Lower lobe of right lung (tissue), 2 donors: ENCODE results near the gene PCDH9. TPM values are rescaled to one million over a fixed set of nuclear protein-coding genes. Genes with fewer than 3 reads are reported as not detected.

Experiments
- ATAC-seq, 2 donors: fragments of 200-7000 bp; cut with Tn5 transposase; one replicate each; pipeline ENCODE4 v1.9.1; 2020 to 2022; ENCODE audit warnings: mild to moderate bottlenecking in 2 of 2, moderate library complexity in 2 of 2
- DNase-seq: peaks from one replicate; pipeline ENCODE4 v3.0.0-alpha.2; 2020
- H3K27ac ChIP-seq: fragments of 200-600 bp; one replicate; pipeline ENCODE4 v1.8.0; 2022
- H3K27me3 ChIP-seq: fragments of 200-600 bp; one replicate; pipeline ENCODE4 v1.8.0; 2022; ENCODE audit warnings: low read depth
- H3K36me3 ChIP-seq: fragments of 200-600 bp; one replicate; pipeline ENCODE4 v1.8.0; 2022; ENCODE audit warnings: mild to moderate bottlenecking
- H3K4me1 ChIP-seq: fragments of 200-600 bp; one replicate; pipeline ENCODE4 v1.8.0; 2022
- H3K4me3 ChIP-seq: fragments of 200-600 bp; one replicate; pipeline ENCODE4 v1.8.0; 2022; ENCODE audit warnings: mild to moderate bottlenecking
- H3K9me3 ChIP-seq: fragments of 200-600 bp; one replicate; pipeline ENCODE4 v1.8.0; 2022
- intact Hi-C: fragments of 100-400 bp; cut with DNase I; formaldehyde crosslinking; loops from one replicate; pipeline ENCODE4 v1.11.0; 2022
- total RNA-seq: library from RNA; stranded (reverse); fragmentation: NEBNext Ultra II Directional; extraction: Animal tissue kit (Norgen Biotek cat#: 25700); gene quantifications from one replicate; pipeline ENCODE4 v1.2.1, GENCODE V29; 2021
- TF ChIP-seq, protein P1 (sequence below): fragments of 200-600 bp; IDR thresholded peaks from one replicate; pipeline ENCODE4 v1.8.0; 2022; ENCODE audit warnings: antibody characterized with exemption, mild to moderate bottlenecking
- donor health status: DM: no; HTN: yes; CAD: no; lungs with severe emphysema.

Gene PCDH9
- total RNA-seq, 1 donor from 2014 or later: 8.9 TPM

DNA sequence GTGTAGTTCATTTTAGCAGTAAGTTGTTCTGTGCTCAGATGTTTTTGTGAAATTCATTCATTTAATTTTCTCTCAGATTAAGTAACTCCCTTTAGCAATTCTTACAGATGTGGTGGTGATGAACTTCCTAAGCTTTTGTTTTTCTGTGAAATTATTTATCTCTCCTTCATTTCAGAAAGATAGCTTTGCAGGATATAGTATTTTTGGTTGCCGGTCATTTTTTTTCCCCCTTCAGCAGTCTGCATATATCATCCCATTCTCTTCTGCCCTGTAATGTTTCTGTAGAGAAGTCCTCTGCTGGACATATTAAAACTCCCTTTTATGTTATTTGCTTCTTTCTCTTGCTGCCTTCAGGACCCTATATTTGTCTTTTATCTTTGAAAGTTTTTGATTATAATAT is 470.2 kb downstream of the PCDH9 start:
- TF ChIP-seq, protein P1, sequence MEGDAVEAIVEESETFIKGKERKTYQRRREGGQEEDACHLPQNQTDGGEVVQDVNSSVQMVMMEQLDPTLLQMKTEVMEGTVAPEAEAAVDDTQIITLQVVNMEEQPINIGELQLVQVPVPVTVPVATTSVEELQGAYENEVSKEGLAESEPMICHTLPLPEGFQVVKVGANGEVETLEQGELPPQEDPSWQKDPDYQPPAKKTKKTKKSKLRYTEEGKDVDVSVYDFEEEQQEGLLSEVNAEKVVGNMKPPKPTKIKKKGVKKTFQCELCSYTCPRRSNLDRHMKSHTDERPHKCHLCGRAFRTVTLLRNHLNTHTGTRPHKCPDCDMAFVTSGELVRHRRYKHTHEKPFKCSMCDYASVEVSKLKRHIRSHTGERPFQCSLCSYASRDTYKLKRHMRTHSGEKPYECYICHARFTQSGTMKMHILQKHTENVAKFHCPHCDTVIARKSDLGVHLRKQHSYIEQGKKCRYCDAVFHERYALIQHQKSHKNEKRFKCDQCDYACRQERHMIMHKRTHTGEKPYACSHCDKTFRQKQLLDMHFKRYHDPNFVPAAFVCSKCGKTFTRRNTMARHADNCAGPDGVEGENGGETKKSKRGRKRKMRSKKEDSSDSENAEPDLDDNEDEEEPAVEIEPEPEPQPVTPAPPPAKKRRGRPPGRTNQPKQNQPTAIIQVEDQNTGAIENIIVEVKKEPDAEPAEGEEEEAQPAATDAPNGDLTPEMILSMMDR: no peak
- Histone ChIP-seq H3K4me3 (no peak overlapping the region), H3K4me1 (no peaks in the 10 kb centered on the region), H3K9me3 (peaks cover 20% of the 10 kb centered on the region), H3K36me3 (no peaks in the 10 kb centered on the region), H3K27ac (no peak overlapping the region), H3K27me3 (no peaks in the 10 kb centered on the region)
- DNase-seq: no peak
- intact Hi-C loops: no loop called here
- ATAC-seq: no peak

- intact Hi-C loops: no loop called here
- Histone ChIP-seq H3K36me3 (no peaks in the 10 kb centered on the region), H3K27ac (no peak overlapping the region), H3K9me3 (no peaks in the 10 kb centered on the region), H3K4me3 (no peak overlapping the region), H3K4me1 (no peaks in the 10 kb centered on the region), H3K27me3 (no peaks in the 10 kb centered on the region)
- DNase-seq (no peak), ATAC-seq (no peak)
- TF ChIP-seq, protein P1: no peak
Observed at GRCh38 chr13:66751691-66752090, 478.4 kb downstream of the PCDH9 start.

GRCh38 chr13:66748712-66749111 is 481.4 kb downstream of the PCDH9 start:
- H3K36me3 ChIP-seq: no peaks in the 10 kb centered on the region
- no peaks in the 10 kb centered on the region for H3K4me1 ChIP-seq
- no peak for DNase-seq
- H3K27me3 ChIP-seq: no peaks in the 10 kb centered on the region
- H3K9me3 ChIP-seq: no peaks in the 10 kb centered on the region
- TF ChIP-seq, protein P1: no peak
- ATAC-seq: no peak
- H3K27ac ChIP-seq: no peak overlapping the region
- H3K4me3 ChIP-seq: no peak overlapping the region
- intact Hi-C loops: no loop called here

DNA sequence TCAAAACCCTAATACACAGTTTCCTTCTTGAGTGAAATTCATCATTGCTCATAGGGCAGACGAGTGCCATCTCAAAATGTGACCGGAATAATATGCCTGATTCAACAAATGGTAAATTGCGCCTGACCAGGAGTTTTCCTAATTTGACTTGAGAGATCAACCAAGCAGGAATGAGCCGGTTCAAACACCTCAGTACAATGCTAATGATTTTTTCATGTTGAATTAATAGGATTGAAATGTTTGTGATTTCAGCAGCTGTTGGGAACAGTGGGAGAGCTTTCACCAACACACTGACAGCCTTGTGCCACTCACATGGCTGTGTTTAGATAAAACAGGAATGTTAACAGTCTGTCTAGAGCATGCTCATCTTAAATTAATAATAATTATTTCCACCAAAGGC is 484.8 kb downstream of the PCDH9 start:
- no peaks in the 10 kb centered on the region for H3K27me3 ChIP-seq
- no peak overlapping the region for H3K27ac ChIP-seq
- H3K36me3 ChIP-seq: no peaks in the 10 kb centered on the region
- no peak overlapping the region for H3K4me3 ChIP-seq
- intact Hi-C loops: no loop called here
- no peaks in the 10 kb centered on the region for H3K9me3 ChIP-seq
- no peaks in the 10 kb centered on the region for H3K4me1 ChIP-seq
- TF ChIP-seq, protein P1: no peak
- DNase-seq (no peak), ATAC-seq (no peak)

- TF ChIP-seq, protein P1: no peak
- no peak overlapping the region for H3K4me3 ChIP-seq
- no peaks in the 10 kb centered on the region for H3K27me3 ChIP-seq
- H3K4me1 ChIP-seq: no peaks in the 10 kb centered on the region
- DNase-seq (no peak), ATAC-seq (no peak)
- no peak overlapping the region for H3K27ac ChIP-seq
- no peaks in the 10 kb centered on the region for H3K9me3 ChIP-seq
- H3K36me3 ChIP-seq: no peaks in the 10 kb centered on the region
- intact Hi-C loops: no loop called here
Observed at GRCh38 chr13:66723576-66723975, 506.6 kb downstream of the PCDH9 start.

- Histone ChIP-seq H3K9me3 (no peaks in the 10 kb centered on the region), H3K27ac (no peak overlapping the region), H3K4me1 (no peaks in the 10 kb centered on the region), H3K27me3 (no peaks in the 10 kb centered on the region), H3K4me3 (no peak overlapping the region), H3K36me3 (no peaks in the 10 kb centered on the region)
- ATAC-seq (no peak), DNase-seq (no peak)
- TF ChIP-seq, protein P1: no peak
- intact Hi-C loops: no loop called here
Observed at GRCh38 chr13:66716538-66716937, 513.6 kb downstream of the PCDH9 start.
